Peyer's patch (tissue), 4 donors: ENCODE measurements around the gene POTEJ. TPM values are rescaled to one million over a fixed set of nuclear protein-coding genes. Genes with fewer than 3 reads are reported as not detected.
"Not testable (repeated sequence)": the region's sequence is repeated elsewhere in the genome, so short reads cannot be mapped to it uniquely, and the experiment has no call there.

Experiments used
- DNase-seq, 3 donors: peaks; one replicate each; pipeline ENCODE4 v3.0.0-alpha.2; 2017 to 2019
- H3K27ac ChIP-seq, 4 donors: fragments of 200-600 bp; sonication (generic); one replicate each; pipeline ENCODE4 v1.5.1; 2016 to 2019
- H3K27me3 ChIP-seq, 2 donors: fragments of 200-600 bp; sonication (generic); one replicate each; pipeline ENCODE4 v1.5.1; 2019
- H3K36me3 ChIP-seq, 3 donors: fragments of 200-600 bp; sonication (generic); one replicate each; pipeline ENCODE4 v1.5.1; 2016 to 2019
- H3K4me1 ChIP-seq, 4 donors: fragments of 200-600 bp; sonication (generic); one replicate each; pipeline ENCODE4 v1.5.1; 2016 to 2019
- H3K4me3 ChIP-seq, 4 donors: fragments of 200-600 bp; sonication (generic); 1 replicate in 3 of 4; 2 replicates in 1 of 4; pipeline ENCODE4 v1.5.1; 2016 to 2019; ENCODE audit warnings: mild to moderate bottlenecking in 1 of 4
- H3K9me3 ChIP-seq, 4 donors: fragments of 200-600 bp; sonication (generic); one replicate each; pipeline ENCODE4 v1.5.1; 2016 to 2019; ENCODE audit warnings: mild to moderate bottlenecking in 1 of 4
- total RNA-seq, 4 donors: library from RNA; depleted of rRNA; stranded (reverse); fragments of >200 nt; gene quantifications; one replicate each; pipeline ENCODE4 v1.1.0, GENCODE V29; 2016

POTEJ gene
- total RNA-seq, 4 donors from 2014 or later = 1.7 TPM; not detected in 3

GRCh38 chr2:130592791-130593414, 18.3 kb upstream of the POTEJ start:
- DNase-seq = peak in 1 of 3 donors; percentile 3
- not testable (repeated sequence) for H3K27ac ChIP-seq, H3K9me3 ChIP-seq, H3K4me1 ChIP-seq, H3K27me3 ChIP-seq, H3K36me3 ChIP-seq, H3K4me3 ChIP-seq

- H3K27ac ChIP-seq, H3K36me3 ChIP-seq, H3K4me3 ChIP-seq, H3K27me3 ChIP-seq, H3K9me3 ChIP-seq, H3K4me1 ChIP-seq: not testable (repeated sequence)
- peak in 1 of 3 donors; percentile 3 for DNase-seq
These were observed 17.2 kb upstream of the POTEJ start for GRCh38 chr2:130594011-130594410.

GRCh38 chr2:130596757-130597156, 14.5 kb upstream of the POTEJ start:
- H3K27me3 ChIP-seq, H3K4me3 ChIP-seq, DNase-seq, H3K27ac ChIP-seq, H3K4me1 ChIP-seq, H3K9me3 ChIP-seq, H3K36me3 ChIP-seq: not testable (repeated sequence)

- not testable (repeated sequence) for H3K27me3 ChIP-seq, H3K4me1 ChIP-seq, H3K4me3 ChIP-seq, H3K36me3 ChIP-seq, DNase-seq, H3K9me3 ChIP-seq, H3K27ac ChIP-seq
These were observed 13.2 kb upstream of the POTEJ start for GRCh38 chr2:130597994-130598393.

- not testable (repeated sequence) for H3K27ac ChIP-seq, H3K27me3 ChIP-seq, DNase-seq, H3K36me3 ChIP-seq, H3K4me1 ChIP-seq, H3K4me3 ChIP-seq, H3K9me3 ChIP-seq
These were observed 12.8 kb upstream of the POTEJ start for GRCh38 chr2:130598463-130598862.

GRCh38 chr2:130599393-130599792, 11.8 kb upstream of the POTEJ start, which contains the start of gene CFC1:
Gene CFC1, minus strand, starts transcription at chr2:130599575. Its CDS starts 288 bp downstream, at chr2:130599287.
- H3K27ac ChIP-seq, H3K4me3 ChIP-seq, H3K36me3 ChIP-seq, H3K27me3 ChIP-seq, H3K9me3 ChIP-seq, DNase-seq, H3K4me1 ChIP-seq: not testable (repeated sequence)

- not testable (repeated sequence) for H3K4me1 ChIP-seq, DNase-seq, H3K4me3 ChIP-seq, H3K27ac ChIP-seq, H3K36me3 ChIP-seq, H3K9me3 ChIP-seq, H3K27me3 ChIP-seq
These were observed 11.3 kb upstream of the POTEJ start for GRCh38 chr2:130599926-130600325.

GRCh38 chr2:130601648-130602302, 9.5 kb upstream of the POTEJ start:
- not testable (repeated sequence) for DNase-seq, H3K9me3 ChIP-seq, H3K27ac ChIP-seq, H3K27me3 ChIP-seq, H3K4me1 ChIP-seq, H3K4me3 ChIP-seq, H3K36me3 ChIP-seq

- not testable (repeated sequence) for H3K27me3 ChIP-seq, H3K4me3 ChIP-seq, H3K4me1 ChIP-seq, H3K36me3 ChIP-seq, H3K9me3 ChIP-seq, H3K27ac ChIP-seq
- DNase-seq = peak in 1 of 3 donors; percentile 1
These were observed 2.8 kb upstream of the POTEJ start for GRCh38 chr2:130608276-130609001.

- H3K4me1 ChIP-seq, H3K36me3 ChIP-seq, H3K4me3 ChIP-seq, DNase-seq, H3K9me3 ChIP-seq, H3K27me3 ChIP-seq, H3K27ac ChIP-seq: not testable (repeated sequence)
These were observed 2.0 kb upstream of the POTEJ start for GRCh38 chr2:130609002-130609920.

- not testable (repeated sequence) for H3K4me3 ChIP-seq, H3K4me1 ChIP-seq, H3K9me3 ChIP-seq, H3K36me3 ChIP-seq, H3K27ac ChIP-seq, H3K27me3 ChIP-seq
- DNase-seq = peak in 1 of 3 donors; percentile 2
These were observed 754 bp upstream of the POTEJ start for GRCh38 chr2:130610486-130610885.

- not testable (repeated sequence) for H3K27me3 ChIP-seq, H3K36me3 ChIP-seq, H3K4me3 ChIP-seq, H3K4me1 ChIP-seq, H3K9me3 ChIP-seq, DNase-seq, H3K27ac ChIP-seq
These were observed 17.7 kb downstream of the POTEJ start for GRCh38 chr2:130628784-130629475.

GRCh38 chr2:130638973-130639372, 27.7 kb downstream of the POTEJ start:
- not testable (repeated sequence) for DNase-seq, H3K4me1 ChIP-seq, H3K27ac ChIP-seq, H3K36me3 ChIP-seq, H3K27me3 ChIP-seq, H3K4me3 ChIP-seq, H3K9me3 ChIP-seq

GRCh38 chr2:130641688-130642087, 30.4 kb downstream of the POTEJ start:
- not testable (repeated sequence) for H3K27me3 ChIP-seq, H3K27ac ChIP-seq, H3K4me1 ChIP-seq, H3K9me3 ChIP-seq, DNase-seq, H3K36me3 ChIP-seq, H3K4me3 ChIP-seq
